HepG2 (cell line): ENCODE results near the gene WSB1. TPM values are rescaled to one million over a fixed set of nuclear protein-coding genes. Genes with fewer than 3 reads are reported as not detected.
A peak's percentile ranks its signal among the peaks of the same experiment; 100 is the strongest.

Source experiments
- CENPT ChIP-seq: sonication (generic); formaldehyde crosslinking; IDR thresholded peaks from 2 replicates; pipeline ENCODE4 v1.8.0; 2022; ENCODE audit warnings: low read depth, mild to moderate bottlenecking, moderate library complexity, missing genetic modification reagents
- ISX ChIP-seq: sonication (generic); formaldehyde crosslinking; conservative IDR thresholded peaks from 2 replicates; pipeline ENCODE4 v1.5.0; 2020; ENCODE audit warnings: missing genetic modification reagents
- NCOR1 ChIP-seq: fragments of 200-600 bp; sonication (generic); IDR thresholded peaks from 2 replicates; pipeline ENCODE4 v1.7.0; 2017; ENCODE audit warnings: antibody characterized with exemption, low read length, borderline replicate concordance
- TOPORS ChIP-seq: sonication (generic); formaldehyde crosslinking; IDR thresholded peaks from 2 replicates; pipeline ENCODE4 v1.8.0; 2023; ENCODE audit warnings: mild to moderate bottlenecking, missing genetic modification reagents
- ZFAT ChIP-seq: sonication (generic); formaldehyde crosslinking; conservative IDR thresholded peaks from 2 replicates; pipeline ENCODE4 v1.8.1; 2023; ENCODE audit warnings: missing genetic modification reagents, inconsistent platforms
- ZNF468 ChIP-seq: sonication (generic); formaldehyde crosslinking; IDR thresholded peaks from 2 replicates; pipeline ENCODE4 v1.8.0; 2022; ENCODE audit warnings: mild to moderate bottlenecking, moderate library complexity, missing genetic modification reagents
- ZNF549 ChIP-seq: sonication (generic); formaldehyde crosslinking; IDR thresholded peaks from 2 replicates; pipeline ENCODE4 v1.5.0; 2020; ENCODE audit warnings: missing genetic modification reagents
- ZNF724P ChIP-seq: sonication (generic); formaldehyde crosslinking; IDR thresholded peaks from 2 replicates; pipeline ENCODE4 v1.8.0; 2022; ENCODE audit warnings: missing genetic modification reagents, borderline replicate concordance
- ZNF749 ChIP-seq: sonication (generic); formaldehyde crosslinking; IDR thresholded peaks from 2 replicates; pipeline ENCODE4 v1.8.0; 2022; ENCODE audit warnings: mild to moderate bottlenecking, missing genetic modification reagents, moderate library complexity, borderline replicate concordance
- ZZZ3 ChIP-seq: sonication (generic); formaldehyde crosslinking; IDR thresholded peaks from 2 replicates; pipeline ENCODE4 v1.4.0; 2020; ENCODE audit warnings: missing genetic modification reagents, mild to moderate bottlenecking, borderline replicate concordance
- polyA plus RNA-seq, 8 experiments: library from polyadenylated mRNA; depleted of rRNA in 3 of 8; stranded (reverse) in 7 of 8; unstranded in 1 of 8; fragments of >200 nt; fragmentation: Illumina TruSeq in 4 of 8; extraction: Trizol in 4 of 8; gene quantifications; 2 replicates each; pipeline versions ENCODE4 v1.2.1 to v1.2.3, GENCODE V29; 2011 to 2016; ENCODE audit warnings: low read depth in 4 of 8, missing spikeins in 1 of 8, mixed read lengths in 1 of 8; ENCODE audit not compliant: insufficient read depth in 1 of 8
- total RNA-seq, 5 experiments: library from RNA; depleted of rRNA; stranded (reverse); fragments of >200 nt; fragmentation: Illumina TruSeq; extraction: Trizol; gene quantifications; 2 replicates each; pipeline ENCODE4 v1.2.3, GENCODE V29; 2016; ENCODE audit warnings: low read depth in 1 of 5
- TF ChIP-seq, protein P1 (sequence below), 2 experiments: IDR thresholded peaks; 2 replicates each; pipeline ENCODE4 v1.6.1; 2011 to 2012; ENCODE audit warnings: low read length in 2 of 2, borderline replicate concordance in 1 of 2, low read depth in 1 of 2, mild to moderate bottlenecking in 1 of 2, moderate library complexity in 1 of 2
- TF ChIP-seq, protein P2 (sequence below): sonication (generic); formaldehyde crosslinking; IDR thresholded peaks from 2 replicates; pipeline ENCODE4 v1.5.1; 2020; ENCODE audit warnings: mild to moderate bottlenecking, missing genetic modification reagents
- TF ChIP-seq, protein P3 (sequence below): sonication (generic); formaldehyde crosslinking; IDR thresholded peaks from 2 replicates; pipeline ENCODE4 v1.4.0; 2020; ENCODE audit warnings: missing genetic modification reagents
- TF ChIP-seq, protein P4 (sequence below): sonication (generic); formaldehyde crosslinking; IDR thresholded peaks from 2 replicates; pipeline ENCODE4 v1.4.0; 2020; ENCODE audit warnings: missing genetic modification reagents, borderline replicate concordance
- TF ChIP-seq, protein P5 (sequence below): sonication (generic); formaldehyde crosslinking; IDR thresholded peaks from 2 replicates; pipeline ENCODE4 v1.8.1; 2023; ENCODE audit warnings: missing genetic modification reagents, mild to moderate bottlenecking, borderline replicate concordance

WSB1 gene
- total and polyA plus RNA-seq, 2 of the 13 experiments (the other 11 are each of a cell fraction or from before 2014, with no cell fraction given), result 81.3 to 294 TPM

DNA sequence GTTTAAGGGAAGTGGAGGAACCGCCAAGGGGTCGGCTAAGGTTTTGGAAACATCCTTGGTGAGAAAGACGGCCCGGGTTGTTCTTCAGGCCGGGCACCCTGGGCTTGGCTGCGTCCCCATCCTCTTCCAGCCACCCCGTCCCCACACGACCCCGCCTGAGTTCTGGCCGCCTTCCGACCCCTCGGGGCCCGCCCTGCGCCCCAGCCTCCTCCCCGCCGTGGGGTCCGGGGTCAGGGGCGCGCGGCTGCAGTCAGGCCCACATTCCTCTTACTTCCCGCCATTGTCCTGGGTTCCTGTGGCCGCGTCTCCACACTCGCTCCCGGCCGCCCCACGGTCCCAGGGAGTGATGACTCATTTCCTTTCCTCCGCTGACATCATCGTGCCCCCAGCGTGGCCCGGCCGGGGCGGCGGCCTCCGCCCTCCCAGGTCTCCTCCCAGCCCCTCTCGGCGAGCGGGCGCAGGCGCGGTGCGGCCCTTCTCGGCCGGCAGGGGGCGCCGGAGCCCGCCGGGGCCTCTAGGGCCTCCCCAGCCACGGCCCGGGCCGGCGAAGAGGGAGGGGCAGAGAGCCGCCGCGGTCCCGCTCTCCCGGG is 59.6 kb downstream of the WSB1 start (continued):
- TF ChIP-seq, protein P1, sequence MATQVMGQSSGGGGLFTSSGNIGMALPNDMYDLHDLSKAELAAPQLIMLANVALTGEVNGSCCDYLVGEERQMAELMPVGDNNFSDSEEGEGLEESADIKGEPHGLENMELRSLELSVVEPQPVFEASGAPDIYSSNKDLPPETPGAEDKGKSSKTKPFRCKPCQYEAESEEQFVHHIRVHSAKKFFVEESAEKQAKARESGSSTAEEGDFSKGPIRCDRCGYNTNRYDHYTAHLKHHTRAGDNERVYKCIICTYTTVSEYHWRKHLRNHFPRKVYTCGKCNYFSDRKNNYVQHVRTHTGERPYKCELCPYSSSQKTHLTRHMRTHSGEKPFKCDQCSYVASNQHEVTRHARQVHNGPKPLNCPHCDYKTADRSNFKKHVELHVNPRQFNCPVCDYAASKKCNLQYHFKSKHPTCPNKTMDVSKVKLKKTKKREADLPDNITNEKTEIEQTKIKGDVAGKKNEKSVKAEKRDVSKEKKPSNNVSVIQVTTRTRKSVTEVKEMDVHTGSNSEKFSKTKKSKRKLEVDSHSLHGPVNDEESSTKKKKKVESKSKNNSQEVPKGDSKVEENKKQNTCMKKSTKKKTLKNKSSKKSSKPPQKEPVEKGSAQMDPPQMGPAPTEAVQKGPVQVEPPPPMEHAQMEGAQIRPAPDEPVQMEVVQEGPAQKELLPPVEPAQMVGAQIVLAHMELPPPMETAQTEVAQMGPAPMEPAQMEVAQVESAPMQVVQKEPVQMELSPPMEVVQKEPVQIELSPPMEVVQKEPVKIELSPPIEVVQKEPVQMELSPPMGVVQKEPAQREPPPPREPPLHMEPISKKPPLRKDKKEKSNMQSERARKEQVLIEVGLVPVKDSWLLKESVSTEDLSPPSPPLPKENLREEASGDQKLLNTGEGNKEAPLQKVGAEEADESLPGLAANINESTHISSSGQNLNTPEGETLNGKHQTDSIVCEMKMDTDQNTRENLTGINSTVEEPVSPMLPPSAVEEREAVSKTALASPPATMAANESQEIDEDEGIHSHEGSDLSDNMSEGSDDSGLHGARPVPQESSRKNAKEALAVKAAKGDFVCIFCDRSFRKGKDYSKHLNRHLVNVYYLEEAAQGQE (IDR thresholded peaks at IDR 0.05; ENCODE audit: borderline replicate concordance in 1 of 2, low read depth in 1 of 2, low read length in 2 of 2), result no peak; a peak in 1 of 4 replicates
- TF ChIP-seq NCOR1, result no peak
- no peak for TF ChIP-seq ZZZ3 (CRISPR knock-in tag)
- no peak for TF ChIP-seq ZFAT (CRISPR knock-in tag)
- TF ChIP-seq, protein P2, sequence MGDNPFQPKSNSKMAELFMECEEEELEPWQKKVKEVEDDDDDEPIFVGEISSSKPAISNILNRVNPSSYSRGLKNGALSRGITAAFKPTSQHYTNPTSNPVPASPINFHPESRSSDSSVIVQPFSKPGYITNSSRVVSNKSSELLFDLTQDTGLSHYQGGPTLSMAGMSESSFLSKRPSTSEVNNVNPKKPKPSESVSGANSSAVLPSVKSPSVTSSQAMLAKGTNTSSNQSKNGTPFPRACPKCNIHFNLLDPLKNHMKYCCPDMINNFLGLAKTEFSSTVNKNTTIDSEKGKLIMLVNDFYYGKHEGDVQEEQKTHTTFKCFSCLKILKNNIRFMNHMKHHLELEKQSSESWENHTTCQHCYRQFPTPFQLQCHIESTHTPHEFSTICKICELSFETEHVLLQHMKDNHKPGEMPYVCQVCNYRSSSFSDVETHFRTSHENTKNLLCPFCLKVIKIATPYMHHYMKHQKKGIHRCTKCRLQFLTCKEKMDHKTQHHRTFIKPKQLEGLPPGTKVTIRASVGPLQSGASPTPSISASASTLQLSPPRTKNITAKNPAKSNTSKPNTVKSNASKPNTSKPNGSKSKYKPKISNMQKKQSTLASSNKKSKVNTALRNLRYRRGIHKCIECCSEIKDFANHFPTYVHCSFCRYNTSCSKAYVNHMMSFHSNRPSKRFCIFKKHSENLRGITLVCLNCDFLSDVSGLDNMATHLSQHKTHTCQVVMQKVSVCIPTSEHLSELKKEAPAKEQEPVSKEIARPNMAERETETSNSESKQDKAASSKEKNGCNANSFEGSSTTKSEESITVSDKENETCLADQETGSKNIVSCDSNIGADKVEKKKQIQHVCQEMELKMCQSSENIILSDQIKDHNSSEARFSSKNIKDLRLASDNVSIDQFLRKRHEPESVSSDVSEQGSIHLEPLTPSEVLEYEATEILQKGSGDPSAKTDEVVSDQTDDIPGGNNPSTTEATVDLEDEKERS, result no peak
- no peak for TF ChIP-seq ZNF549 (CRISPR knock-in tag)
- no peak for TF ChIP-seq ISX
- TF ChIP-seq, protein P3, sequence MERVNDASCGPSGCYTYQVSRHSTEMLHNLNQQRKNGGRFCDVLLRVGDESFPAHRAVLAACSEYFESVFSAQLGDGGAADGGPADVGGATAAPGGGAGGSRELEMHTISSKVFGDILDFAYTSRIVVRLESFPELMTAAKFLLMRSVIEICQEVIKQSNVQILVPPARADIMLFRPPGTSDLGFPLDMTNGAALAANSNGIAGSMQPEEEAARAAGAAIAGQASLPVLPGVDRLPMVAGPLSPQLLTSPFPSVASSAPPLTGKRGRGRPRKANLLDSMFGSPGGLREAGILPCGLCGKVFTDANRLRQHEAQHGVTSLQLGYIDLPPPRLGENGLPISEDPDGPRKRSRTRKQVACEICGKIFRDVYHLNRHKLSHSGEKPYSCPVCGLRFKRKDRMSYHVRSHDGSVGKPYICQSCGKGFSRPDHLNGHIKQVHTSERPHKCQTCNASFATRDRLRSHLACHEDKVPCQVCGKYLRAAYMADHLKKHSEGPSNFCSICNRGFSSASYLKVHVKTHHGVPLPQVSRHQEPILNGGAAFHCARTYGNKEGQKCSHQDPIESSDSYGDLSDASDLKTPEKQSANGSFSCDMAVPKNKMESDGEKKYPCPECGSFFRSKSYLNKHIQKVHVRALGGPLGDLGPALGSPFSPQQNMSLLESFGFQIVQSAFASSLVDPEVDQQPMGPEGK, result peak; percentile 90
- TF ChIP-seq, protein P4, sequence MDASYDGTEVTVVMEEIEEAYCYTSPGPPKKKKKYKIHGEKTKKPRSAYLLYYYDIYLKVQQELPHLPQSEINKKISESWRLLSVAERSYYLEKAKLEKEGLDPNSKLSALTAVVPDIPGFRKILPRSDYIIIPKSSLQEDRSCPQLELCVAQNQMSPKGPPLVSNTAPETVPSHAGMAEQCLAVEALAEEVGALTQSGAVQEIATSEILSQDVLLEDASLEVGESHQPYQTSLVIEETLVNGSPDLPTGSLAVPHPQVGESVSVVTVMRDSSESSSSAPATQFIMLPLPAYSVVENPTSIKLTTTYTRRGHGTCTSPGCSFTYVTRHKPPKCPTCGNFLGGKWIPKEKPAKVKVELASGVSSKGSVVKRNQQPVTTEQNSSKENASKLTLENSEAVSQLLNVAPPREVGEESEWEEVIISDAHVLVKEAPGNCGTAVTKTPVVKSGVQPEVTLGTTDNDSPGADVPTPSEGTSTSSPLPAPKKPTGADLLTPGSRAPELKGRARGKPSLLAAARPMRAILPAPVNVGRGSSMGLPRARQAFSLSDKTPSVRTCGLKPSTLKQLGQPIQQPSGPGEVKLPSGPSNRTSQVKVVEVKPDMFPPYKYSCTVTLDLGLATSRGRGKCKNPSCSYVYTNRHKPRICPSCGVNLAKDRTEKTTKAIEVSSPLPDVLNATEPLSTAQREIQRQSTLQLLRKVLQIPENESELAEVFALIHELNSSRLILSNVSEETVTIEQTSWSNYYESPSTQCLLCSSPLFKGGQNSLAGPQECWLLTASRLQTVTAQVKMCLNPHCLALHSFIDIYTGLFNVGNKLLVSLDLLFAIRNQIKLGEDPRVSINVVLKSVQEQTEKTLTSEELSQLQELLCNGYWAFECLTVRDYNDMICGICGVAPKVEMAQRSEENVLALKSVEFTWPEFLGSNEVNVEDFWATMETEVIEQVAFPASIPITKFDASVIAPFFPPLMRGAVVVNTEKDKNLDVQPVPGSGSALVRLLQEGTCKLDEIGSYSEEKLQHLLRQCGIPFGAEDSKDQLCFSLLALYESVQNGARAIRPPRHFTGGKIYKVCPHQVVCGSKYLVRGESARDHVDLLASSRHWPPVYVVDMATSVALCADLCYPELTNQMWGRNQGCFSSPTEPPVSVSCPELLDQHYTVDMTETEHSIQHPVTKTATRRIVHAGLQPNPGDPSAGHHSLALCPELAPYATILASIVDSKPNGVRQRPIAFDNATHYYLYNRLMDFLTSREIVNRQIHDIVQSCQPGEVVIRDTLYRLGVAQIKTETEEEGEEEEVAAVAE (CRISPR knock-in tag), result no peak
- no peak for TF ChIP-seq ZNF468 (CRISPR knock-in tag)
- no peak for TF ChIP-seq CENPT
- TF ChIP-seq ZNF749 (CRISPR knock-in tag), result peak; percentile 77; the same call in 1 of the 2 replicates
- no peak for TF ChIP-seq ZNF724P (CRISPR knock-in tag)
- peak; percentile 81 for TF ChIP-seq TOPORS (CRISPR knock-in tag)
- TF ChIP-seq, protein P5, sequence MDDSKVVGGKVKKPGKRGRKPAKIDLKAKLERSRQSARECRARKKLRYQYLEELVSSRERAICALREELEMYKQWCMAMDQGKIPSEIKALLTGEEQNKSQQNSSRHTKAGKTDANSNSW, result no peak
